HEK293 (cell line): ENCODE measurements around the gene CA10.

Experiments
- CTCF ChIP-seq: fragments of 450-650 bp; formaldehyde crosslinking; IDR thresholded peaks from 2 replicates; pipeline ENCODE4 v1.5.1; 2016; ENCODE audit warnings: missing biosample characterization, missing genetic modification characterization
- HOXC10 ChIP-seq: sonication (generic); formaldehyde crosslinking; IDR thresholded peaks from 2 replicates; pipeline ENCODE4 v1.8.1; 2023; ENCODE audit warnings: mild to moderate bottlenecking, missing genetic modification reagents
- KLF10 ChIP-seq: fragments of 450-650 bp; IDR thresholded peaks from 2 replicates; pipeline ENCODE4 v1.5.1; 2018; ENCODE audit warnings: missing biosample characterization, mild to moderate bottlenecking, missing genetic modification characterization
- REST ChIP-seq: fragments of 450-650 bp; formaldehyde crosslinking; IDR thresholded peaks from 2 replicates; pipeline ENCODE4 v1.5.1; 2016; ENCODE audit warnings: missing biosample characterization, missing genetic modification characterization
- ZBTB21 ChIP-seq: fragments of 450-650 bp; formaldehyde crosslinking; IDR thresholded peaks from 2 replicates; pipeline ENCODE4 v1.5.1; 2017; ENCODE audit warnings: missing biosample characterization, missing genetic modification characterization
- ZBTB44 ChIP-seq: fragments of 450-650 bp; IDR thresholded peaks from 2 replicates; pipeline ENCODE4 v1.5.1; 2018; ENCODE audit warnings: missing biosample characterization, mild to moderate bottlenecking, missing genetic modification characterization
- ZNF133 ChIP-seq: fragments of 450-650 bp; formaldehyde crosslinking; IDR thresholded peaks from 2 replicates; pipeline ENCODE4 v1.5.1; 2016; ENCODE audit warnings: missing biosample characterization, missing genetic modification characterization
- ZNF138 ChIP-seq: fragments of 450-650 bp; formaldehyde crosslinking; IDR thresholded peaks from 2 replicates; pipeline ENCODE4 v1.5.1; 2016; ENCODE audit warnings: missing biosample characterization, missing genetic modification characterization, borderline replicate concordance
- ZNF169 ChIP-seq: fragments of 450-650 bp; formaldehyde crosslinking; IDR thresholded peaks from 2 replicates; pipeline ENCODE4 v1.5.1; 2016; ENCODE audit warnings: missing biosample characterization, missing genetic modification characterization
- ZNF18 ChIP-seq: fragments of 450-650 bp; formaldehyde crosslinking; IDR thresholded peaks from 2 replicates; pipeline ENCODE4 v1.5.1; 2016; ENCODE audit warnings: missing biosample characterization, missing genetic modification characterization
- ZNF530 ChIP-seq: fragments of 450-650 bp; formaldehyde crosslinking; IDR thresholded peaks from 2 replicates; pipeline ENCODE4 v1.5.1; 2016; ENCODE audit warnings: low read depth, missing biosample characterization, missing genetic modification characterization
- ZNF707 ChIP-seq: fragments of 450-650 bp; formaldehyde crosslinking; IDR thresholded peaks from 2 replicates; pipeline ENCODE4 v1.5.1; 2016; ENCODE audit warnings: missing biosample characterization, missing genetic modification characterization
- ZNF791 ChIP-seq: fragments of 450-650 bp; formaldehyde crosslinking; IDR thresholded peaks from 2 replicates; pipeline ENCODE4 v1.5.1; 2016; ENCODE audit warnings: missing biosample characterization, missing genetic modification characterization

GRCh38 chr17:51954232-51954765 is 204.2 kb downstream of the CA10 start:
- TF ChIP-seq CTCF (tag by site-specific recombination) (no peak), ZNF707 (no peak), HOXC10 (CRISPR knock-in tag) (no peak), ZBTB21 (no peak), ZBTB44 (tag by site-specific recombination) (no peak), ZNF18 (tag by site-specific recombination) (no peak), KLF10 (tag by site-specific recombination) (no peak), ZNF138 (tag by site-specific recombination) (no peak), REST (tag by site-specific recombination) (no peak), ZNF791 (no peak), ZNF133 (tag by site-specific recombination) (no peak), ZNF530 (tag by site-specific recombination) (no peak), ZNF169 (tag by site-specific recombination) (no peak)
